Fibroblast of peridontal ligament (primary cell): ENCODE measurements around the gene CFAP54.
"Not testable (repeated sequence)": the region's sequence is repeated elsewhere in the genome, so short reads cannot be mapped to it uniquely, and the experiment has no call there.

Experiments used
- DNase-seq: peaks from one replicate; pipeline ENCODE4 v3.0.0-alpha.2; 2010; ENCODE audit errors: extremely low read depth

Gene CFAP54

DNA sequence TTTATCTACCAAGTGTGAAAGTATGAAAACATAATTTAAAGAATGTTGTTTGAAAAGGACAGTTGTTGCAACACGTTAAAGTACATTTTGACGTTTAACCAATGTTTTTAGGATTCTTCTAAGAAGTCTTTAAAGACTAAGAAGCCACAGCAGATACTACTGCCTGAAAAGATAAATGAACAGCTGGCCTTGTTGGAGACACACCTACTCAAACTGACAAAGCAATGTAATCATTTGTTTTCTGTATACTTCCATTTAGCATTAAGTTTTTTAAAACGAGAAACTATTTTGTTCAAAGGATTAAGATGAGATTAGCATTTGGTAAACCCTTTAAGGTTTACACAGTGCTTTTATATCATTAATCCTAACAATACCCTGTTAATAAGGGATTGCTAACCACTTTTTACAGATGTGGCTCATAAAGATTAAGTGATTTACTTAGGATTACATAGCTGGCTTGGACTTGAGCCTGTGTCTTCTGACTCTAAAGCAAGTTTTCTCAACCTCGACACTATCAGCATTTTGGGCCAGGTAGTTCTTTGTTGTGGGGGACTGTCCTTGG is 134.4 kb downstream of the CFAP54 start:
- no peak for DNase-seq

DNA sequence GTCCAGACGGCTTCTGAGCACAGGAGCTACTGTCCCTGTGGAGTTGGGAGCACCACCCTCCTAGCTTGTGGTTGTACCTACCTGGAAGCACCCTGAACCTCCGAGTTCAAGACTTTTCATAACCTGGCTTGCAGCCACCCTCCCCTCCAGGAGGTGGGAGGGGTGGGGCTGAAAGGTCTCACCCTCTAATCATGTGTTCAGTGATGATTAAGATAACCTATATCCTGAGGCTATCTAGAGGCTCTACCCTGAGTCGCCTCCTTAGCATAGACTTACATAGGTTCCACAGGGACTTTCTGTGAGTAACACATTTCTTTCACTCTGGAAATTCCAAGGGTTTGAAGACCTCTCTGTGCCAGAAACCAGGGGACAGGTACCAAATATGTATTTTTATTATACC is 146.5 kb downstream of the CFAP54 start:
- DNase-seq = no peak

DNA sequence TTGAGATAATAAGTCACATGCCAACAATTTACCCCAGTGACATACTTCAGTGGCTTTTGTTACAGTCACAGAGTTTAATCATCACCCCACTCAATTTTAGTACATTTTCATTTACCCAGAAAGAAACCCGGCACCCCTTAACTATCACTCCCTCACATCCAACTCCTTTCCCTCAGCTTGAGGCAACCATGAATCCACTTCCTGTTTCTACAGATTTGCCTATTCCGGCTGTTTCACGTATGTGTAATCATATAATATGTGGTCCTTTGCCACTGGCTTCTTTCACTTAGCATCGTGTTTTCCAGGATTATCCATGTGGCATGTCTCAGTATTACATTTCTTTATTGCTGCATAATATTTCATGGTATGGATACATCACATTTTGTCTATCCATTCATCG is 147.5 kb downstream of the CFAP54 start:
- no peak for DNase-seq

DNA sequence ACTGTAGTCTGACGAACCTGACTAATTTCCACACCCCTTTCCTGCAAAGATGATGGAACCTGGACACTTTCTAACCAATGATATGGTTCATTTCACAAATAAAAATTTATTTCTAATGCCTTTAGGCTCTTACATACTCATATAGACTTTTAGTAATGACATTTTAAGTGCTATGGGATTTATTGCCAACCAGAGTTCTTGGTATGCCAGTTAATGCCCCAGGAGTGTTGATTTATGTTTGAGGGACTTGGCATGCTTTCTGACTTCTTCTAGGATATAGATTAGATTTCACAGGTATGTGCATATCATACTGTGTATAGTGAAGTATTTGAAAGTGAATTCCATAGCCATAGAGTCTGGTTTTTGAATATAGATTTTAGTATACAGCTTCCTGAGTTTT is 159.5 kb downstream of the CFAP54 start:
- DNase-seq = no peak

GRCh38 chr12:96652870-96653269 is 163.5 kb downstream of the CFAP54 start:
- DNase-seq = no peak

DNA sequence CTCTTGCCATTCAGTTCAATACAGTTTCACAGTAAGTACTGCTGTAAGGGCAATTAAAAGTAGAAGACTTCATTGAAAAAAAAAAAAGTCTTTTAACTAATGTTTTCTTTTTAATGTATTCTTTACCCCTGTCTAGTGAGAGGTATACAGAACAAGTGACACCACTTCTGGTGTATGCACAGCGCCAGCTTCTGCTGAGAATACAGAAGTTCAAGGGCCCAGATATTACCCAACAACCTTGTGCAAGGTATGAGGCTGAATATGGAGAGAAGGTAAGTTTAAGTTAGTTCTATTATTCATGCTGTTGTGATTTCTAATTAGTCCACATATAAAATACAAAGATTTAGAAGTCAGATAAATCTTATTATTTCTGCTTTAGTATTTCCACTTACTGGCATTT is 168.7 kb downstream of the CFAP54 start:
- no peak for DNase-seq

DNA sequence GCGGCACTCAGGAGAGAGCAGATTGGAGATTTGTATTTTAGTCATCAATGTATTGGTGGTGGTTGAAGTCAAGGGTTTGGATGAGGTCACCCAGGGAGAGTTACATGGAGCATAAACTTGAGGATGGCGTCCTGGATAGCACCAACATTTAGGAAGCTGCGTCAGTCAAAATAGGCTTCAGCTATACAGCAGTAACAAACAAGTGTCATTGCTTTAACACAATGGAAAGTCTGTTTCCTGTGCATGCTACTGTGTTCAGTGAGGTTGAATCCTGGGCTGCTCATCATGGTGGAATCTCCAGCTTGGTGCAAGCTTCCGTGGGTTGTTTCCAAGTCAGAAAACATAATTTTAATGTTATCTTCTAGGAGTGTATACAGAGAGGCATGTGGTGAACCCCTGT is 180.4 kb downstream of the CFAP54 start:
- DNase-seq = no peak

DNA sequence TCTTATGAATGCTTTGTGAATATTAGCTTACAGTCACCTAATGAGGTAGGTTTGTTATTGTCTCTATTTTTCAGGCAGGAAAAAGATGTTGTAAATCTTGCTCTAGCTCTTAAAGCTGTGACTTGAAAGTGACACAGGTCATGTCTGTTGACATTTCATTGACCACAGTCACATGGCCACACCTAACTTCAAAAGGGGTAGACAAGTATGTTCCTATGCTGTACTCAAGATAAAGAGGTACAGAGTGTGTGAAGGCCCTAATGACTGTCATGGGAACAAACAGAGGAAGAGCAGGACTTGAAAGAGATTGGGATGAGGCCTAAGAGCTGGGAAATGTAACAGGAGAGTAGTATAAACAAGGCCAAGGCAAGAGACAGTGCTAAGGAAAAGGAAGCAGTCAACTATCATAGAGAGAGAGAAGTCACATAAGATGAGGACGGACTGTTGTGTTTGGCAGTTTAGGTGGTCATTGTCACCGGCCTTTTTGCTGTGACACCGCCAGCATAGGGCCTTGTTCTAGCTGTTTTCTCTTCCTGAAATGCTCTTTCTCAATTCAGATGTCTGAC is 181.0 kb downstream of the CFAP54 start:
- no peak for DNase-seq

- not testable (repeated sequence) for DNase-seq
Measured at GRCh38 chr12:96675519-96675918, 186.1 kb downstream of the CFAP54 start.

- DNase-seq = no peak
Measured at GRCh38 chr12:96677363-96677762, 188.0 kb downstream of the CFAP54 start.

DNA sequence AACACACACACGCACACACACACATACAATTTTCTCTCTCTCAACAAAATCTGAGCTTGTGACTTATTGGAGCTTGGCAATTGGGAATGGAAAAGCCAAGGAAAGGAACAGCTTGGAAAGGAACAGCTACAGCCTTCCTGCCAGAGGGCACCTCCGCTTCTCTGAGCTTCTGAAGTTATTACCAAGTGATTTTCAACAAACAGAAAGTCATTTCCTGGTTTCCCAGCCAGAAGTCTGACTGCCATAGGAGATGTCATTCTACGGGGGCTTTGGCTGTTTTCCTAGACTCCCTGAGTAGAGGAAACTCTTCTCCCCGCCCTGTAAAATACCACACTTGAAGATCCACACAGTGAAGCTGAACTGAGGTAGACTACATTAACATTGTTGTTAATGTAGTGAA is 198.3 kb downstream of the CFAP54 start:
- no peak for DNase-seq

DNA sequence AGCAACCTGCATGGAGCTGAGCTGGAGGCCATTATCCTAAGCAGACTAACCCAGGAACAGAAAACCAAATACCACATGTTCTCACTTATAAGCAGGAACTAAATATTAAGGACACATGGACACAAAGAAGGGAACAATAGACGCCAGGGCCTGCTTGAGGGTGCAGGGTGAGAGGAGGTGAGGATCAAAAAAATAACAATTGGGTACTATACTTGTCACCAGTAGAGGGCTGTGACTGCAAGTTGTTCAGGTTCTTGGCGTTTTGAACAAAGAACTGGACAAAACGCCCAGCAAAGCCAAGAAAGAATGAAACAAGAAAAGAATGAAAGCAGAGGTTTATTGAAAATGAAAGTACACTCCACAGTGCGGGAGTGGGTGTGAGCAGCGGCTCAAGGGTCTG is 209.1 kb downstream of the CFAP54 start:
- peak; percentile 1 for DNase-seq

GRCh38 chr12:96698965-96699364 is 209.6 kb downstream of the CFAP54 start:
- DNase-seq = peak; percentile 2

GRCh38 chr12:96701856-96702255 is 212.5 kb downstream of the CFAP54 start:
- no peak for DNase-seq

- no peak for DNase-seq
Measured at GRCh38 chr12:96710127-96710745, 220.9 kb downstream of the CFAP54 start.

- DNase-seq = no peak
Measured at GRCh38 chr12:96711364-96711763, 222.0 kb downstream of the CFAP54 start.

- no peak for DNase-seq
Measured at GRCh38 chr12:96714199-96714598, 224.8 kb downstream of the CFAP54 start.

DNA sequence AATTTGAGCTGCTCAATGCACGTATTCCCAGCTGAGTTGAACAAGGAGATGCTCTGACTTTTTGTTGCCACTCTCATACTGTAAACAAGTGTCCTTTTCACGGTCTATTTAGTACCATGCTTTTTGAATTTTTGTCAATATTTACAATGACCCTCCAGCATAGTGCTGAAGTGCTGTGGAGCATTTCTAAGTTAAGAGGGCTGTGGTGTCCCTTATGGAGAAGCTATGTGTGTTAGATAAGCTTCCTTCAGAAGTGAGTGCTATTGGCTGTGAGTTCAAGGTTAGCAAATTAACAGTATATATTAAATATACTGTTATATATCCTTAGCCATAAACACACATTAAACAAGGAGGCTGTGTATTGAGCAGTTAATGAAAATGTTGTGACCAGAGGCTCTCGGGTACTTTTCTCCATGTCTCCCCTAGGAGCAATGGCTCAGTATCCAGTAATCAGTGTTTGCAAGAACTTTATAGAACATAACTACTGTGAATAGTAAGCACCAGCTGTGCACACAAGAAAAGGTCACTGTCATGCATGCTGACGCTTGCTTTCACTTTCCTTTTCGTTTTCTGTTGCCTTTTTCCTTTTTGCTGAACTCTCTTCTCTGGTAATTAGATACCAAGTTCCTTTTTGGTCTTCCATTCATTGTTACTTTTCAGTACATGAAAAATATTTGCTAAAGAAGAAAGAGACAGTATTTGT is 230.4 kb downstream of the CFAP54 start:
- DNase-seq = peak; percentile 47

DNA sequence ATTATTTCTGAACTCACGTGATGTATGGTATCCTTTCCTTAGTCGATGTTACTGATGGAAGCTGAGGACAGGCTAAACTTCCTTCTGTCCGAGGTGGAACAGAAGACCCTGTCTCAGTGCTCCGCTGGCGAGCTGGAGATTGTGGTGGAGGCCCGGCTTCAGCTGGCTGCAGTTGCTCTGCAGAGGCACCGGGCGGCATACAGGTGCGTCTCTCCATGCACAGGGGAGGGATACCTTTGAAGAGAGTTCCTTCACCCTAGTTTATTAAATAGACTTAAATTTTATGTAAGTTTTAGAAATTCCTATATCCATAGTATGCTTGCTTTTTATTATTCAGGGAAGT is 231.0 kb downstream of the CFAP54 start:
- no peak for DNase-seq

GRCh38 chr12:96729466-96729865 is 240.1 kb downstream of the CFAP54 start:
- DNase-seq = not testable (repeated sequence)

GRCh38 chr12:96729886-96730285 is 240.5 kb downstream of the CFAP54 start:
- DNase-seq = no peak

GRCh38 chr12:96743606-96744005 is 254.2 kb downstream of the CFAP54 start:
- peak; percentile 13 for DNase-seq

- DNase-seq = no peak
Measured at GRCh38 chr12:96749999-96750398, 260.6 kb downstream of the CFAP54 start.
